ENCODE results near the gene PEX11B.

DNA sequence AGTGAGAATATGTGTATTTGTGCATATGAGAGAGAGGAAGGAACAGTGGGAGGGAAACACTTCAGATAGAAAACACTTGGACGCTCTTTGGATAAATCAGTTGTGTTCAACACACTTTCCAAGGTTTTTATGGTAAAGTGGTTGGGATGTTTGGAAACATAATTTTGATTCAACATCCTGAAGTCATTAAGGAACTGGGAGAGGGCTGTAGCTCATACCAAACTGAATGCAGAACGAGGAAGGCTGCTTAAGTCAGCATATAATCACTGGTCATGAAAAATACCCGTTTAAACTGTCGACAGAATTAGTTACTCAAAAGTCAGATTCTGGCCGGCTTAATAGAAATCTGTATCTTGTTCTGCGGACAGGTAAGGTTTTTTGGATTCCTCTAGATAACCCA is 24.4 kb upstream of the PEX11B start:
- TF ChIP-seq POLR2A (IDR thresholded peaks at IDR 0.05) (no peak), CTCF (IDR thresholded peaks at IDR 0.05 in 4 of 5, conservative IDR thresholded peaks at IDR 0.05 in 1 of 5) (no peak)

Data from gastrocnemius medialis (tissue), 4 donors.